Mucosa of descending colon (tissue), 3 donors: Measurements from ENCODE around the gene KLHL2. TPM values are rescaled to one million over a fixed set of nuclear protein-coding genes. Genes with fewer than 3 reads are reported as not detected.
"Not testable (repeated sequence)": the region's sequence is repeated elsewhere in the genome, so short reads cannot be mapped to it uniquely, and the experiment has no call there.

Source experiments
- ATAC-seq: fragments of 200-7000 bp; cut with Tn5 transposase; one replicate; pipeline ENCODE4 v1.9.1; 2020; ENCODE audit warnings: mild to moderate bottlenecking, moderate library complexity
- DNase-seq, 3 donors: peaks; one replicate each; pipeline ENCODE4 v3.0.0-alpha.2; 2020
- H3K36me3 ChIP-seq: fragments of 200-600 bp; one replicate; pipeline ENCODE4 v1.8.0; 2021; ENCODE audit warnings: low read depth, mild to moderate bottlenecking
- H3K4me1 ChIP-seq: fragments of 200-600 bp; one replicate; pipeline ENCODE4 v1.8.0; 2021; ENCODE audit warnings: low read depth, mild to moderate bottlenecking
- H3K4me3 ChIP-seq: fragments of 200-600 bp; one replicate; pipeline ENCODE4 v1.8.0; 2021; ENCODE audit warnings: mild to moderate bottlenecking
- H3K9me3 ChIP-seq: fragments of 200-600 bp; one replicate; pipeline ENCODE4 v1.8.0; 2021; ENCODE audit warnings: mild to moderate bottlenecking
- CTCF ChIP-seq: fragments of 200-600 bp; IDR thresholded peaks from one replicate; pipeline ENCODE4 v1.8.0; 2022; ENCODE audit warnings: antibody characterized with exemption, mild to moderate bottlenecking
- intact Hi-C, 2 donors: fragments of 100-400 bp; cut with DNase I in 1 of 2; cut with micrococcal nuclease in 1 of 2; formaldehyde crosslinking; loops; one replicate each; pipeline versions ENCODE4 v1.11.0 to v1.11.1; 2022; cut with DNase I, micrococcal nuclease
- total RNA-seq, 3 donors: library from RNA; stranded (reverse); fragmentation: NEBNext Ultra II Directional in 2 of 3; extraction: Animal tissue kit (Norgen Biotek cat#: 25700) in 2 of 3; gene quantifications; one replicate each; pipeline versions ENCODE4 v1.2.1 to v1.2.4, GENCODE V29; 2021 to 2023
- donor health status: DM: no; HTN: no; CAD: no; lungs with moderate emphysema.
- donor health status: DM: no; HTN: no; CAD: no.
- donor health status: DM: no; HTN: yes; CAD: no.

Gene KLHL2
- total RNA-seq, 3 donors from 2014 or later = 12.9 to 19.1 (median 16.4) TPM

GRCh38 chr4:165170819-165171218, 36.5 kb upstream of the KLHL2 start:
- Histone ChIP-seq H3K9me3 (no peaks in the 10 kb centered on the region), H3K36me3 (no peaks in the 10 kb centered on the region), H3K4me1 (no peaks in the 10 kb centered on the region), H3K4me3 (no peak overlapping the region)
- intact Hi-C loops = no loop called here
- no peak for TF ChIP-seq CTCF
- ATAC-seq = no peak
- DNase-seq = no peak

GRCh38 chr4:165175470-165175869, 31.9 kb upstream of the KLHL2 start:
- H3K4me1 ChIP-seq, DNase-seq, H3K9me3 ChIP-seq, ATAC-seq, H3K4me3 ChIP-seq, H3K36me3 ChIP-seq, intact Hi-C loops: not testable (repeated sequence)

- no peak overlapping the region for H3K4me3 ChIP-seq
- H3K4me1 ChIP-seq = no peaks in the 10 kb centered on the region
- ATAC-seq (no peak), DNase-seq (no peak)
- no peak for TF ChIP-seq CTCF
- intact Hi-C loops = no loop called here
- H3K9me3 ChIP-seq = no peaks in the 10 kb centered on the region
- no peaks in the 10 kb centered on the region for H3K36me3 ChIP-seq
These were observed 31.5 kb upstream of the KLHL2 start for GRCh38 chr4:165175879-165176278.

GRCh38 chr4:165177725-165178666, 29.4 kb upstream of the KLHL2 start:
- no peak for DNase-seq
- no peak overlapping the region for H3K4me3 ChIP-seq
- H3K36me3 ChIP-seq = no peaks in the 10 kb centered on the region
- ATAC-seq = no peak
- no peaks in the 10 kb centered on the region for H3K4me1 ChIP-seq
- intact Hi-C loops = no loop called here
- no peaks in the 10 kb centered on the region for H3K9me3 ChIP-seq
- no peak for TF ChIP-seq CTCF

- intact Hi-C loops = no loop called here
- DNase-seq (no peak), ATAC-seq (no peak)
- no peak for TF ChIP-seq CTCF
- Histone ChIP-seq H3K4me1 (no peaks in the 10 kb centered on the region), H3K4me3 (no peak overlapping the region), H3K9me3 (no peaks in the 10 kb centered on the region), H3K36me3 (no peaks in the 10 kb centered on the region)
These were observed 23.1 kb upstream of the KLHL2 start for GRCh38 chr4:165184220-165184619.

- H3K9me3 ChIP-seq, H3K36me3 ChIP-seq, H3K4me3 ChIP-seq, H3K4me1 ChIP-seq, intact Hi-C loops, ATAC-seq, DNase-seq: not testable (repeated sequence)
These were observed 22.4 kb upstream of the KLHL2 start for GRCh38 chr4:165184998-165185397.
